Right atrium auricular region (tissue), 2 donors: ENCODE results near the gene CACNA1G. TPM values are rescaled to one million over a fixed set of nuclear protein-coding genes. Genes with fewer than 3 reads are reported as not detected.

Source experiments
- DNase-seq: peaks from one replicate; pipeline ENCODE4 v3.0.0-alpha.2; 2019; ENCODE audit warnings: low spot score
- H3K27ac ChIP-seq, 2 donors: fragments of 200-600 bp; sonication (generic); 1 replicate in 1 of 2; 2 replicates in 1 of 2; pipeline ENCODE4 v1.5.1; 2016 to 2019
- H3K27me3 ChIP-seq, 2 donors: fragments of 200-600 bp; sonication (generic); one replicate each; pipeline versions ENCODE4 v1.5.1 to v1.6.0; 2017 to 2019
- H3K36me3 ChIP-seq: fragments of 200-600 bp; sonication (generic); one replicate; pipeline ENCODE4 v1.5.1; 2016
- H3K4me1 ChIP-seq, 2 donors: fragments of 200-600 bp; sonication (generic); one replicate each; pipeline versions ENCODE4 v1.5.1 to v1.6.0; 2017 to 2019
- H3K4me3 ChIP-seq, 2 donors: fragments of 200-600 bp; sonication (generic); 1 replicate in 1 of 2; 2 replicates in 1 of 2; pipeline ENCODE4 v1.5.1; 2017 to 2019; ENCODE audit warnings: mild to moderate bottlenecking in 1 of 2, moderate library complexity in 1 of 2
- H3K9me3 ChIP-seq, 2 donors: fragments of 200-600 bp; sonication (generic); one replicate each; pipeline ENCODE4 v1.5.1; 2019
- total RNA-seq, 2 donors: library from RNA; depleted of rRNA; stranded (reverse); fragments of >200 nt; gene quantifications; one replicate each; pipeline ENCODE4 v1.1.0, GENCODE V29; 2016
- TF ChIP-seq, protein P1 (sequence below), 2 donors: fragments of 200-600 bp; sonication (generic); IDR thresholded peaks; one replicate each; pipeline ENCODE4 v1.5.1; 2019; ENCODE audit warnings: antibody characterized with exemption in 2 of 2

Gene CACNA1G
- total RNA-seq, 2 donors from 2014 or later: 4.3 to 6.2 TPM

DNA sequence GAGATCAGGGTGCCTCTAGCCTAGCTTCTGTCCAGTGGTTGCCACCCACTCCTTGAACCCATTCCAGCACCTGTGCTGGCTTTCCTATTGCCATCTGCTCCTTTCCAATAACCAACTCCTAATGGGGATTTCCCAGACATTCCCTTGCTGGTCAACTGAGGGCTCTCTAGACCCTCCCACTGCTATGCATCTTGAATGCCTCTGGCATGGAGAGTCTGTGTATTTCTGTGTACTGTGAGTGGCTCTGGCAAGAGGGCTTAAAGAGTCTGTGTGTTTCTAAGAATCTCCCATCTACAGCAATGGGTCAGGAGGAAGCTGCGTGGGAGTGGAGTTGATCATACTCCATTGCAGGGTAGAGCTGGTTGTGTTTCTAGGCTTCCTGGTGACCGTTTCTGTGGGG, 39.0 kb upstream of the CACNA1G start:
- Histone ChIP-seq H3K36me3 (no peaks in the 10 kb centered on the region), H3K9me3 (no peaks in the 10 kb centered on the region), H3K4me3 (no peak overlapping the region), H3K4me1 (no peaks in the 10 kb centered on the region), H3K27ac (no peak overlapping the region), H3K27me3 (no peaks in the 10 kb centered on the region)
- DNase-seq: no peak
- TF ChIP-seq, protein P1, sequence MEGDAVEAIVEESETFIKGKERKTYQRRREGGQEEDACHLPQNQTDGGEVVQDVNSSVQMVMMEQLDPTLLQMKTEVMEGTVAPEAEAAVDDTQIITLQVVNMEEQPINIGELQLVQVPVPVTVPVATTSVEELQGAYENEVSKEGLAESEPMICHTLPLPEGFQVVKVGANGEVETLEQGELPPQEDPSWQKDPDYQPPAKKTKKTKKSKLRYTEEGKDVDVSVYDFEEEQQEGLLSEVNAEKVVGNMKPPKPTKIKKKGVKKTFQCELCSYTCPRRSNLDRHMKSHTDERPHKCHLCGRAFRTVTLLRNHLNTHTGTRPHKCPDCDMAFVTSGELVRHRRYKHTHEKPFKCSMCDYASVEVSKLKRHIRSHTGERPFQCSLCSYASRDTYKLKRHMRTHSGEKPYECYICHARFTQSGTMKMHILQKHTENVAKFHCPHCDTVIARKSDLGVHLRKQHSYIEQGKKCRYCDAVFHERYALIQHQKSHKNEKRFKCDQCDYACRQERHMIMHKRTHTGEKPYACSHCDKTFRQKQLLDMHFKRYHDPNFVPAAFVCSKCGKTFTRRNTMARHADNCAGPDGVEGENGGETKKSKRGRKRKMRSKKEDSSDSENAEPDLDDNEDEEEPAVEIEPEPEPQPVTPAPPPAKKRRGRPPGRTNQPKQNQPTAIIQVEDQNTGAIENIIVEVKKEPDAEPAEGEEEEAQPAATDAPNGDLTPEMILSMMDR (IDR thresholded peaks at IDR 0.05): no peak

DNA sequence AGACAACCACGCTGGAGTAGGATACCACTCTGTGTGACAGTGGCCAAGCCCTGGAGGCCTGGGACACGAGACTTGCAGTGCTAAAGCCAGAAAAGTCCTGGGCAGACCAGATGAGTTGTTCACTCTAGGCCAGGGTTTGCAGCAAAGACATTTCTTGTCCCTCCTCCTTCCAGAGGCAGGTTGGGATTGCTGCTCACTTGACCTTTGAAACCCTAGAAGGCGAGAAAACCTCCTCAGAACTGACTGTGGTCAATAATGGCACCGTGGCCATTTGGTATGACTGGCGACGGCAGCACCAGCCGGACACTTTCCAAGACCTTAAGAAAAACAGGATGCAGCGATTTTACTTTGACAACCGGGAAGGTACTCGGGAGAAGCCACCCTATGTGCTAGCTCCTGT, 37.7 kb upstream of the CACNA1G start:
- Histone ChIP-seq H3K36me3 (no peaks in the 10 kb centered on the region), H3K9me3 (no peaks in the 10 kb centered on the region)

DNA sequence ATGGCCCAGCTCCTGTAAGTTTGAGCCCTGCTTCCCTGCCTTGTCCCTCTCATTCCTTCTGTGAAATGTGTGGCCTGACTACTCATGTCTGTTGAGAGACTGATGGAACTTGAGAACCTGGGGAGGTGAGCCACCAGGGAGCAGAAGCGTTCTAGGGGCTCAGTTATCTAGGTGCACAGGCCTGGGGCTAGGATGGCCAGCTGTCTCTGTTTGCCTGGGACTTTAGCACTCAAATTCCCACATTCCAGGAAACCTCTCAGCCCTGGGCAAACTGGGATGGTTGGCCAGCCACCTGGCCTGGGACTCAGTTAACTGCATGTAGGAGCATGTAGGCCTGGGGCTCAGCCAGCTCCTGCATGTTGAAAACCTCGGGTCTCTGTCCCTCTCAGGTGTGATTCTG, 37.3 kb upstream of the CACNA1G start:
- TF ChIP-seq, protein P1 (IDR thresholded peaks at IDR 0.05): no peak
- DNase-seq: no peak
- H3K27me3 ChIP-seq: no peaks in the 10 kb centered on the region
- H3K27ac ChIP-seq: no peak overlapping the region
- no peaks in the 10 kb centered on the region for H3K4me1 ChIP-seq
- H3K9me3 ChIP-seq: no peaks in the 10 kb centered on the region
- H3K4me3 ChIP-seq: no peak overlapping the region
- no peaks in the 10 kb centered on the region for H3K36me3 ChIP-seq

More for the DNA sequence above, 37.7 kb upstream of the CACNA1G start:
- Histone ChIP-seq H3K27ac (no peak overlapping the region), H3K4me1 (no peaks in the 10 kb centered on the region), H3K27me3 (no peaks in the 10 kb centered on the region), H3K4me3 (no peak overlapping the region)
- TF ChIP-seq, protein P1 (IDR thresholded peaks at IDR 0.05): no peak
- DNase-seq: no peak

DNA sequence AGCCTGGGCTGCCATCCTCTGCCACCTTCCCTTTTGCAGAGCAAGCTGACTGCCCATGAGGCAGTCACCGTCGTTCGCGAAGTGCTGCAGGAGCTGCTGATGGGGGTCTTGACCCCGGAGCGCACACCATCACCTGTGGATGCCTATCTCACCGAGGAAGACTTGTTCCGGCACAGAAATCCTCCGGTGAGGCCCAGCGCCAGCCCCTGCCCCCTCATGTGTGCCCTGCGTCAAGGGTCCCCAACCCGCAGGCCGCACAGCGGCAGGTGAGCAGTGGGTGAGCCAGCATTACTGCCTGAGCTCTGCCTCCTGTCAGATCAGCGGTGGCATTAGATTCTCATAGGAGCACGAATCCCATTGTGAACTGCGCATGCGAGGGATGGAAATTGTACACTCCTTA, 35.7 kb upstream of the CACNA1G start:
- Histone ChIP-seq H3K4me3 (no peak overlapping the region), H3K9me3 (no peaks in the 10 kb centered on the region), H3K27me3 (no peaks in the 10 kb centered on the region), H3K36me3 (no peaks in the 10 kb centered on the region), H3K4me1 (no peaks in the 10 kb centered on the region), H3K27ac (no peak overlapping the region)
- DNase-seq: no peak
- TF ChIP-seq, protein P1 (IDR thresholded peaks at IDR 0.05): no peak

DNA sequence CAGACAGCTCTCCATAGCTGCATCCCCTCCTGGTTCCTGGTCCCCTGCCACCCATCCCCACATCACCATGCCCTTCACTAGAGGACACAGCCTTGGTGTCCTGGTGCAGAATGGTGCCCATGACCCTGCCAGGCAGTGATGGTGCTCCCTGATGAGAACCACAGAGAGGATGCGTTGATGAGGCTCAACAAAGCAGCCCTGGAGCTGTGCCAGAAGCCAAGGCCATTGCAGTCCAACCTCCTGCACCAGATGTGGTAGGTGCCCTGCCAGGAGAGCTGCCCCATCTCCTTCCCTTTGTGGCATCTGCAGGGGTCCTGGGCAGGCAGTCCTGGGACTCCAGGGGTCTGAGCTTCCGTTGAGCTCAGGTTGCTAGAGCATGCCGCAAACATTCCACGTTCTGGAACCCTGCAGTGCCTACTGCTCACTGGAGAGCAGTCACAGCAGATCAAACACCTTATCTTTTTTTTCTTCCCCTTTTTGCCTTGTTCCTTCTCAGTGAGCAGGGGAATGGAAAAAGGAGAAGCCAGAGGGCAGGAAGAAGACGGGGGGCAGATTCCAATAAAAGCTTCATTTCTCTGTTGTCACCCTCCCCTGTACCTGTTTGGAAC, 33.3 kb upstream of the CACNA1G start:
- DNase-seq: no peak
- Histone ChIP-seq H3K36me3 (no peaks in the 10 kb centered on the region), H3K4me1 (peaks cover 0 to 5% of the 10 kb centered on the region in 2 donors), H3K27ac (no peak overlapping the region), H3K9me3 (no peaks in the 10 kb centered on the region), H3K4me3 (no peak overlapping the region), H3K27me3 (no peaks in the 10 kb centered on the region)
- TF ChIP-seq, protein P1 (IDR thresholded peaks at IDR 0.05): no peak

DNA sequence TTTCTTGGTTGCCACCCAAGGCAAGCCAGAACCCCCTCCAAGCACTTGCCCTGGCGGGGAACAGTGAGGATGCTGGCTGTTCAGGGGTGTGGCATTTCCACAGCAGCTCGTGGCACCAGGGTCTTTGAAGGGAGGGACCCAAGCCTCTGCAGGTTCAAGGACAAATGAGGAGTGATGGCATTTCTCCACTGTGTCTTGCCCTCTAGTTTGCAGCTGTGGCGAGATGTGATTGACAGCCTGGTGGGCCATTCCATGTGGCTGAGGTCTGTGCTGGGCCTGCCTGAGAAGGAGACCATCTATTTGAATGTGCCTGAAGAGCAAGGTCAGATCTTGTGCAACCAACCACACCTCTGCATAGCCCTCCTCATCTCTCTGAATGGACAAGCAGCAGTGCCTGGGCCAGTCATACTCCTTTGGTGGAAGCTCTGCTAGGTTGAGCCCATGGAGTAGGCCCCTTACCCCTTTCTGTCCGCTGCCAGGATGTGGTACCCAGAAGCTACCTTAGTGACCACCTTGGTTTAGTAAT, 32.5 kb upstream of the CACNA1G start:
- H3K27me3 ChIP-seq: no peaks in the 10 kb centered on the region
- H3K4me1 ChIP-seq: peaks cover 0 to 12% of the 10 kb centered on the region in 2 donors
- H3K4me3 ChIP-seq: no peak overlapping the region
- no peaks in the 10 kb centered on the region for H3K9me3 ChIP-seq
- H3K27ac ChIP-seq: no peak overlapping the region
- DNase-seq: no peak
- H3K36me3 ChIP-seq: no peaks in the 10 kb centered on the region
- TF ChIP-seq, protein P1 (IDR thresholded peaks at IDR 0.05): no peak
